Peyer's patch (tissue), 4 donors: ENCODE results near the gene FRS2. TPM values are rescaled to one million over a fixed set of nuclear protein-coding genes. Genes with fewer than 3 reads are reported as not detected.

Experiments
- DNase-seq, 3 donors: peaks; one replicate each; pipeline ENCODE4 v3.0.0-alpha.2; 2017 to 2019
- H3K27ac ChIP-seq, 4 donors: fragments of 200-600 bp; sonication (generic); one replicate each; pipeline ENCODE4 v1.5.1; 2016 to 2019
- H3K27me3 ChIP-seq, 2 donors: fragments of 200-600 bp; sonication (generic); one replicate each; pipeline ENCODE4 v1.5.1; 2019
- H3K36me3 ChIP-seq, 3 donors: fragments of 200-600 bp; sonication (generic); one replicate each; pipeline ENCODE4 v1.5.1; 2016 to 2019
- H3K4me1 ChIP-seq, 4 donors: fragments of 200-600 bp; sonication (generic); one replicate each; pipeline ENCODE4 v1.5.1; 2016 to 2019
- H3K4me3 ChIP-seq, 4 donors: fragments of 200-600 bp; sonication (generic); 1 replicate in 3 of 4; 2 replicates in 1 of 4; pipeline ENCODE4 v1.5.1; 2016 to 2019; ENCODE audit warnings: mild to moderate bottlenecking in 1 of 4
- H3K9me3 ChIP-seq, 4 donors: fragments of 200-600 bp; sonication (generic); one replicate each; pipeline ENCODE4 v1.5.1; 2016 to 2019; ENCODE audit warnings: mild to moderate bottlenecking in 1 of 4
- POLR2A ChIP-seq, 2 donors: fragments of 450-650 bp; IDR thresholded peaks; one replicate each; pipeline ENCODE4 v1.5.1; 2017; ENCODE audit warnings: antibody characterized with exemption in 2 of 2, mild to moderate bottlenecking in 2 of 2, moderate library complexity in 2 of 2
- total RNA-seq, 4 donors: library from RNA; depleted of rRNA; stranded (reverse); fragments of >200 nt; gene quantifications; one replicate each; pipeline ENCODE4 v1.1.0, GENCODE V29; 2016
- TF ChIP-seq, protein P1 (sequence below), 6 experiments: fragments of 450-650 bp in 4 of 6; fragments of 200-600 bp in 2 of 6; sonication (generic) in 1 of 6; IDR thresholded peaks; one replicate each; pipeline ENCODE4 v1.5.1; 2017 to 2019; ENCODE audit warnings: antibody characterized with exemption in 6 of 6, mild to moderate bottlenecking in 3 of 6, moderate library complexity in 1 of 6

Gene FRS2
- total RNA-seq, 4 donors from 2014 or later: 14.6 to 64.4 (median 43.2) TPM

- no peaks in the 10 kb centered on the region for H3K4me1 ChIP-seq
- no peak for DNase-seq
- H3K9me3 ChIP-seq: no peaks in the 10 kb centered on the region
- no peak overlapping the region for H3K27ac ChIP-seq
- no peak overlapping the region for H3K4me3 ChIP-seq
- TF ChIP-seq, protein P1, sequence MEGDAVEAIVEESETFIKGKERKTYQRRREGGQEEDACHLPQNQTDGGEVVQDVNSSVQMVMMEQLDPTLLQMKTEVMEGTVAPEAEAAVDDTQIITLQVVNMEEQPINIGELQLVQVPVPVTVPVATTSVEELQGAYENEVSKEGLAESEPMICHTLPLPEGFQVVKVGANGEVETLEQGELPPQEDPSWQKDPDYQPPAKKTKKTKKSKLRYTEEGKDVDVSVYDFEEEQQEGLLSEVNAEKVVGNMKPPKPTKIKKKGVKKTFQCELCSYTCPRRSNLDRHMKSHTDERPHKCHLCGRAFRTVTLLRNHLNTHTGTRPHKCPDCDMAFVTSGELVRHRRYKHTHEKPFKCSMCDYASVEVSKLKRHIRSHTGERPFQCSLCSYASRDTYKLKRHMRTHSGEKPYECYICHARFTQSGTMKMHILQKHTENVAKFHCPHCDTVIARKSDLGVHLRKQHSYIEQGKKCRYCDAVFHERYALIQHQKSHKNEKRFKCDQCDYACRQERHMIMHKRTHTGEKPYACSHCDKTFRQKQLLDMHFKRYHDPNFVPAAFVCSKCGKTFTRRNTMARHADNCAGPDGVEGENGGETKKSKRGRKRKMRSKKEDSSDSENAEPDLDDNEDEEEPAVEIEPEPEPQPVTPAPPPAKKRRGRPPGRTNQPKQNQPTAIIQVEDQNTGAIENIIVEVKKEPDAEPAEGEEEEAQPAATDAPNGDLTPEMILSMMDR (IDR thresholded peaks at IDR 0.05): no peak
- no peak for TF ChIP-seq POLR2A (IDR thresholded peaks at IDR 0.05)
- no peaks in the 10 kb centered on the region for H3K27me3 ChIP-seq
- peaks cover 0 to 4% (median 0%) of the 10 kb centered on the region in 3 donors for H3K36me3 ChIP-seq
Observed at GRCh38 chr12:69563166-69563762, 93.1 kb downstream of the FRS2 start.

GRCh38 chr12:69566603-69567002 is 96.4 kb downstream of the FRS2 start:
- no peak overlapping the region for H3K4me3 ChIP-seq
- H3K36me3 ChIP-seq: peaks cover 0 to 16% (median 0%) of the 10 kb centered on the region in 3 donors
- H3K4me1 ChIP-seq: no peaks in the 10 kb centered on the region
- TF ChIP-seq POLR2A (IDR thresholded peaks at IDR 0.05): no peak
- TF ChIP-seq, protein P1 (IDR thresholded peaks at IDR 0.05): no peak
- no peak overlapping the region for H3K27ac ChIP-seq
- no peaks in the 10 kb centered on the region for H3K9me3 ChIP-seq
- H3K27me3 ChIP-seq: no peaks in the 10 kb centered on the region
- DNase-seq: no peak

GRCh38 chr12:69569236-69569635 is 99.0 kb downstream of the FRS2 start:
- no peak for DNase-seq
- TF ChIP-seq, protein P1 (IDR thresholded peaks at IDR 0.05): no peak
- no peak for TF ChIP-seq POLR2A (IDR thresholded peaks at IDR 0.05)
- no peak overlapping the region for H3K27ac ChIP-seq
- H3K4me3 ChIP-seq: no peak overlapping the region
- no peaks in the 10 kb centered on the region for H3K4me1 ChIP-seq
- no peaks in the 10 kb centered on the region for H3K9me3 ChIP-seq
- H3K27me3 ChIP-seq: no peaks in the 10 kb centered on the region
- H3K36me3 ChIP-seq: peaks cover 0 to 38% (median 0%) of the 10 kb centered on the region in 3 donors

DNA sequence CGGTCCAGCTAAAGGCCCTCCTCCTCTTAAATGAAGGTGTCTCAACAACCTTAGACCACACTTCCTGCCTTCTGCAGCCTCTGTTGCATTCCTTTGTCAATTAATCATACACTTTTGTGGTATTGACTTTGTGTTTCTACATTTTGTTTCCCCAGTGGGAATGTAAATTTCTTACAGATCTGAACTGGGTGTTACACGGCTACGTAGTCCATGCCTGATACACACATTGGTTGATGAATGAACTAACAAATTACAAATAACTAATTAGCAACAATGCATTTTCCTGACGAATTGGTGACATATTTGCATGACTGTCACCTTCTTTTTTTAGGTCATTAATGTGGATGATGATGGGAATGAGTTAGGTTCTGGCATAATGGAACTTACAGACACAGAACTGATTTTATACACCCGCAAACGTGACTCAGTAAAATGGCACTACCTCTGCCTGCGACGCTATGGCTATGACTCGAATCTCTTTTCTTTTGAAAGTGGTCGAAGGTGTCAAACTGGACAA is 99.9 kb downstream of the FRS2 start:
- no peak for DNase-seq
- peaks cover 0 to 46% (median 0%) of the 10 kb centered on the region in 3 donors for H3K36me3 ChIP-seq
- TF ChIP-seq, protein P1 (IDR thresholded peaks at IDR 0.05): no peak
- TF ChIP-seq POLR2A (IDR thresholded peaks at IDR 0.05): no peak
- H3K4me1 ChIP-seq: no peaks in the 10 kb centered on the region
- H3K27me3 ChIP-seq: no peaks in the 10 kb centered on the region
- H3K9me3 ChIP-seq: no peaks in the 10 kb centered on the region
- no peak overlapping the region for H3K4me3 ChIP-seq
- no peak overlapping the region for H3K27ac ChIP-seq

GRCh38 chr12:69570545-69571399 is 100.6 kb downstream of the FRS2 start:
- Histone ChIP-seq H3K9me3 (no peaks in the 10 kb centered on the region), H3K27me3 (no peaks in the 10 kb centered on the region), H3K36me3 (peaks cover 0 to 42% (median 0%) of the 10 kb centered on the region in 3 donors), H3K27ac (no peak overlapping the region), H3K4me1 (no peaks in the 10 kb centered on the region), H3K4me3 (no peak overlapping the region)
- DNase-seq: peak in 2 of 3 donors; percentile 45 to 78
- no peak for TF ChIP-seq POLR2A (IDR thresholded peaks at IDR 0.05)
- TF ChIP-seq, protein P1 (IDR thresholded peaks at IDR 0.05): peak; percentile 52 to 87 (median 78)
